ENCODE measurements around the gene MR1. TPM values are rescaled to one million over a fixed set of nuclear protein-coding genes. Genes with fewer than 3 reads are reported as not detected.

The MR1 gene
- total RNA-seq, 1 donor from 2014 or later, result 1.2 TPM

DNA sequence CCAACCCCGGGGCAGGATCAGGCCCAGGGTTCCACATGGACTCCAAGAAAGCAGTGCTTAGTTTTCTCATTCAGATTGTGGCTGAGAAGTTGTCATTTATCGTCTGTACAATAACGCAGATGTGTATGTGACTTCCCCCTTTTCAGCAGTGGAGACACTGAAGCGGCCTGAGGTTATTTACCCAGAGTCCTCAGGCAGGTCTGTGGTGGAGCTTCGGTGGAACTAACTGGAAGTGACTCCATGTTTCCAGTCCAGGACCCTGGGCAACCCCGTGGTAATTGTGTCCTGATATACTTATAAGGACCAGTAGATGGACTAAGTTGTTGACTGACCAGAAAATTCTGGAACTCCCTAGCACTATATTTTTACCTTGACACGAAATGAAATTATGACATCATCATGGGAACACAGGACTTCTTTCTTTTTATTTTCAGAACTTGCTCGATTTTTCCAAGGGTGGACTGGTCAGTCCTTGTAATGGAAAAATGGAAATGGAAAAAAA is 53.7 kb downstream of the MR1 start:
- Mint-ChIP-seq H3K27ac (ENCODE audit: unreplicated experiment) (peak overlapping the region; percentile 23), H3K36me3 (ENCODE audit: low read depth, unreplicated experiment) (peaks cover 2% of the 10 kb centered on the region), H3K4me3 (ENCODE audit: unreplicated experiment) (peak overlapping the region; percentile 64), H3K27me3 (ENCODE audit: low read depth, unreplicated experiment) (peaks cover 3% of the 10 kb centered on the region), H3K9me3 (ENCODE audit: unreplicated experiment) (no peaks in the 10 kb centered on the region), H3K4me1 (ENCODE audit: low read depth, unreplicated experiment) (peaks cover 12% of the 10 kb centered on the region)
- Histone ChIP-seq H3K36me3 (ENCODE audit: insufficient read depth, low read length) (peaks cover 6% of the 10 kb centered on the region), H3K4me1 (ENCODE audit: insufficient read depth, low read length) (peaks cover 30% of the 10 kb centered on the region), H3K79me2 (ENCODE audit: insufficient read depth, low read length) (peaks cover 40% of the 10 kb centered on the region), H3K4me2 (ENCODE audit: low read length) (peak overlapping the region; percentile 89), H3K27ac (ENCODE audit: low read depth, low read length) (peak overlapping the region; percentile 56), H3K4me3 (ENCODE audit: insufficient read depth, low read depth, low read length) (no peak overlapping the region), H2AFZ (ENCODE audit: low read depth, low read length) (no peak overlapping the region), H3K9me3 (ENCODE audit: insufficient read depth, low read depth, low read length) (no peaks in the 10 kb centered on the region), H3K27me3 (ENCODE audit: insufficient read depth, low read length) (no peaks in the 10 kb centered on the region), H3K9ac (ENCODE audit: low read length) (peak overlapping the region; percentile 21), H4K20me1 (ENCODE audit: insufficient read depth, low read length) (peaks cover 37% of the 10 kb centered on the region)
- DNase-seq (ENCODE audit: low read depth) (no peak), FAIRE-seq (no peak)
- TF ChIP-seq, protein P1, sequence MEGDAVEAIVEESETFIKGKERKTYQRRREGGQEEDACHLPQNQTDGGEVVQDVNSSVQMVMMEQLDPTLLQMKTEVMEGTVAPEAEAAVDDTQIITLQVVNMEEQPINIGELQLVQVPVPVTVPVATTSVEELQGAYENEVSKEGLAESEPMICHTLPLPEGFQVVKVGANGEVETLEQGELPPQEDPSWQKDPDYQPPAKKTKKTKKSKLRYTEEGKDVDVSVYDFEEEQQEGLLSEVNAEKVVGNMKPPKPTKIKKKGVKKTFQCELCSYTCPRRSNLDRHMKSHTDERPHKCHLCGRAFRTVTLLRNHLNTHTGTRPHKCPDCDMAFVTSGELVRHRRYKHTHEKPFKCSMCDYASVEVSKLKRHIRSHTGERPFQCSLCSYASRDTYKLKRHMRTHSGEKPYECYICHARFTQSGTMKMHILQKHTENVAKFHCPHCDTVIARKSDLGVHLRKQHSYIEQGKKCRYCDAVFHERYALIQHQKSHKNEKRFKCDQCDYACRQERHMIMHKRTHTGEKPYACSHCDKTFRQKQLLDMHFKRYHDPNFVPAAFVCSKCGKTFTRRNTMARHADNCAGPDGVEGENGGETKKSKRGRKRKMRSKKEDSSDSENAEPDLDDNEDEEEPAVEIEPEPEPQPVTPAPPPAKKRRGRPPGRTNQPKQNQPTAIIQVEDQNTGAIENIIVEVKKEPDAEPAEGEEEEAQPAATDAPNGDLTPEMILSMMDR (IDR thresholded peaks at IDR 0.05; ENCODE audit: insufficient read depth, low read depth, low read length), result no peak
- TF ChIP-seq EZH2 (IDR thresholded peaks at IDR 0.05; ENCODE audit: insufficient read depth, low read length), result no peak

DNA sequence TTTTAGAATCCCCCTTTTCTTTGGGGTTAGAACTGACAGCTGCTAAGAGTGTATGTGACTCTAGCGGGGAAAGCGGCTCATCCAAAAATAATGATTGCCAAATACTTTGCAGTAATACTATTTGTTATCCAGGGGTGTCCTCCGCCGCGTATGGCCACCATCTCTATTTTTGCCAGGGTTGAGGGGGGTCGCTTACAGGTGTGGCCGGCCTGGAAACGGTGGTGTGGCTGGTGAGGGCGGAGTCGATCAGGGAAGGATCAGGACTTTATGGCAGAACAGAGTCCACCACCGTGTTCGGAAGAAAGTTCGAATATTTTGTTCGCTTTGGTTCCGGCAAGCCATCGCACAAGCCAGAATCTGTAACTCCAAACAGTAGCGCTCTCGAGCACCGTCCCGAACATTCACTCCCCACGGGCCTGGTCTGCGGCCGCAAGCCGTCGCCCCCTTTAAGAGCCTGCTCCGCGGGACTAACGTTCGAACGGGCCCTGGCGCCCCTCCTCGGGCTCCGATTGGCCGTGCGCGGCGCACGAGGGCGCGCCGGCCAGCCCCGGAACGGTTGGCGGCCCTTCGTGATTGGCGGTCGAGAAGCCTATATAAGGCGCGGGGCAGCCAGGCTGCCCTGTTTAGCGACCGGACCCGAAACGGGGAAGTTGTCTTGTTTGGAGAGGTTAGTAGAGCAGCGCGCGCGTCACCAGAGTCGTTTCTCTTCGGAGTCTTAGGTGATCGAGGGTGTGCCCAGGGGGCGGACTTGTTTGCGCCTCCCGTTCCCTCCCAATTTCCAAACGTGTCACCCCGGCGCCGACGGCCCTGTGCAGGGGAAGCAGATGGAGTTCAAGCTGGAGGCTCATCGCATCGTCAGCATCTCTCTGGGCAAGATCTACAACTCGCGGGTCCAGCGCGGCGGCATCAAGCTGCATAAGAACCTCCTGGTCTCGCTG is 54.6 kb downstream of the MR1 start, which contains the start of gene IER5:
Gene IER5, plus strand, starts transcription at position 622 of the 938 bp plus-strand sequence. Its CDS starts 203 bp downstream, at position 825.
- peak within 1 kb of the TSS; percentile 89 for H3K4me2 ChIP-seq (ENCODE audit: low read length)
- H3K9me3 ChIP-seq (ENCODE audit: insufficient read depth, low read depth, low read length), result no peaks in the 10 kb centered on the region
- H3K4me3 Mint-ChIP-seq (ENCODE audit: unreplicated experiment), result peak within 1 kb of the TSS; percentile 99
- DNase-seq (ENCODE audit: low read depth), result peak; percentile 86
- H2AFZ ChIP-seq (ENCODE audit: low read depth, low read length), result peak within 1 kb of the TSS; percentile 85
- H3K36me3 Mint-ChIP-seq (ENCODE audit: low read depth, unreplicated experiment), result peaks cover 4% of the 10 kb centered on the region
- H3K36me3 ChIP-seq (ENCODE audit: insufficient read depth, low read length), result peaks cover 6% of the 10 kb centered on the region
- TF ChIP-seq, protein P1 (IDR thresholded peaks at IDR 0.05; ENCODE audit: insufficient read depth, low read depth, low read length), result no peak
- TF ChIP-seq EZH2 (IDR thresholded peaks at IDR 0.05; ENCODE audit: insufficient read depth, low read length), result no peak
- H3K9me3 Mint-ChIP-seq (ENCODE audit: unreplicated experiment), result no peaks in the 10 kb centered on the region
- H3K27ac Mint-ChIP-seq (ENCODE audit: unreplicated experiment), result peak within 1 kb of the TSS; percentile 97
- H3K4me1 ChIP-seq (ENCODE audit: insufficient read depth, low read length), result peaks cover 34% of the 10 kb centered on the region
- peak within 1 kb of the TSS; percentile 86 for H3K4me3 ChIP-seq (ENCODE audit: insufficient read depth, low read depth, low read length)
- H3K9ac ChIP-seq (ENCODE audit: low read length), result peak within 1 kb of the TSS; percentile 90
- H3K27me3 Mint-ChIP-seq (ENCODE audit: low read depth, unreplicated experiment), result peaks cover 3% of the 10 kb centered on the region
- H3K4me1 Mint-ChIP-seq (ENCODE audit: low read depth, unreplicated experiment), result peaks cover 20% of the 10 kb centered on the region
- H3K79me2 ChIP-seq (ENCODE audit: insufficient read depth, low read length), result peaks cover 49% of the 10 kb centered on the region
- FAIRE-seq, result no peak
- H4K20me1 ChIP-seq (ENCODE audit: insufficient read depth, low read length), result peaks cover 46% of the 10 kb centered on the region
- no peaks in the 10 kb centered on the region for H3K27me3 ChIP-seq (ENCODE audit: insufficient read depth, low read length)
- peak within 1 kb of the TSS; percentile 77 for H3K27ac ChIP-seq (ENCODE audit: low read depth, low read length)
